HG03097 (cell line): ENCODE data around the gene MANEA.
"Not testable (repeated sequence)": the region's sequence is repeated elsewhere in the genome, so short reads cannot be mapped to it uniquely, and the experiment has no call there.

Experiments used
- ATAC-seq: cut with Tn5 transposase; IDR thresholded peaks from one replicate; pipeline ENCODE4 v1.9.1; 2021; ENCODE audit not compliant: unreplicated experiment, low FRiP score

MANEA gene

GRCh38 chr6:95584226-95584625 lies 6.9 kb downstream of the MANEA start:
- ATAC-seq, result not testable (repeated sequence)

- ATAC-seq, result no peak
These were observed 10.7 kb downstream of the MANEA start for GRCh38 chr6:95587989-95588388.

GRCh38 chr6:95589067-95589466 lies 11.7 kb downstream of the MANEA start:
- no peak for ATAC-seq

GRCh38 chr6:95589826-95590570 lies 12.7 kb downstream of the MANEA start:
- ATAC-seq, result no peak

GRCh38 chr6:95593025-95593424 lies 15.7 kb downstream of the MANEA start:
- ATAC-seq, result no peak

- no peak for ATAC-seq
These were observed 18.7 kb downstream of the MANEA start for GRCh38 chr6:95596021-95596420.

- no peak for ATAC-seq
These were observed 22.4 kb downstream of the MANEA start for GRCh38 chr6:95599706-95600105.

GRCh38 chr6:95601133-95601532 lies 23.8 kb downstream of the MANEA start:
- no peak for ATAC-seq

- no peak for ATAC-seq
These were observed 36.8 kb downstream of the MANEA start for GRCh38 chr6:95614094-95614493.

- ATAC-seq, result no peak
These were observed 52.2 kb downstream of the MANEA start for GRCh38 chr6:95629551-95629950.

GRCh38 chr6:95636552-95637431 lies 59.5 kb downstream of the MANEA start:
- no peak for ATAC-seq

- no peak for ATAC-seq
These were observed 71.3 kb downstream of the MANEA start for GRCh38 chr6:95648636-95649035.

- no peak for ATAC-seq
These were observed 72.1 kb downstream of the MANEA start for GRCh38 chr6:95649451-95649850.

GRCh38 chr6:95654176-95654575 lies 76.8 kb downstream of the MANEA start:
- ATAC-seq, result no peak

- no peak for ATAC-seq
These were observed 81.6 kb downstream of the MANEA start for GRCh38 chr6:95658886-95659285.
